HEK293T (cell line): Measurements from ENCODE around the gene SMIM41.

Experiments
- BHLHE40 ChIP-seq: fragments of 450-650 bp; IDR thresholded peaks from 2 replicates; pipeline ENCODE4 v1.6.1; 2016; ENCODE audit warnings: mild to moderate bottlenecking, moderate library complexity, borderline replicate concordance
- ELF4 ChIP-seq: fragments of 450-650 bp; IDR thresholded peaks from 2 replicates; pipeline ENCODE4 v1.6.1; 2017; ENCODE audit warnings: antibody characterized with exemption
- FOXK2 ChIP-seq: fragments of 450-650 bp; IDR thresholded peaks from 2 replicates; pipeline ENCODE4 v1.6.1; 2016; ENCODE audit warnings: mild to moderate bottlenecking
- FOXM1 ChIP-seq: fragments of 450-650 bp; IDR thresholded peaks from 2 replicates; pipeline ENCODE4 v1.6.1; 2017; ENCODE audit warnings: mild to moderate bottlenecking, borderline replicate concordance
- HDGF ChIP-seq: fragments of 450-650 bp; IDR thresholded peaks from 2 replicates; pipeline ENCODE4 v1.6.1; 2017; ENCODE audit warnings: antibody characterized with exemption, borderline replicate concordance
- LEF1 ChIP-seq: fragments of 450-650 bp; IDR thresholded peaks from 2 replicates; pipeline ENCODE4 v1.6.1; 2017; ENCODE audit warnings: mild to moderate bottlenecking, borderline replicate concordance
- NFRKB ChIP-seq: fragments of 450-650 bp; IDR thresholded peaks from 2 replicates; pipeline ENCODE4 v1.6.1; 2016; ENCODE audit warnings: mild to moderate bottlenecking, moderate library complexity
- SP1 ChIP-seq: fragments of 450-650 bp; IDR thresholded peaks from 2 replicates; pipeline ENCODE4 v1.6.1; 2017
- SUZ12 ChIP-seq: fragments of 450-650 bp; IDR thresholded peaks from 2 replicates; pipeline ENCODE4 v1.6.1; 2016; ENCODE audit warnings: mild to moderate bottlenecking
- TARDBP ChIP-seq: fragments of 450-650 bp; IDR thresholded peaks from 2 replicates; pipeline ENCODE4 v1.6.1; 2016
- ZNF384 ChIP-seq: fragments of 450-650 bp; IDR thresholded peaks from 2 replicates; pipeline ENCODE4 v1.6.1; 2016

DNA sequence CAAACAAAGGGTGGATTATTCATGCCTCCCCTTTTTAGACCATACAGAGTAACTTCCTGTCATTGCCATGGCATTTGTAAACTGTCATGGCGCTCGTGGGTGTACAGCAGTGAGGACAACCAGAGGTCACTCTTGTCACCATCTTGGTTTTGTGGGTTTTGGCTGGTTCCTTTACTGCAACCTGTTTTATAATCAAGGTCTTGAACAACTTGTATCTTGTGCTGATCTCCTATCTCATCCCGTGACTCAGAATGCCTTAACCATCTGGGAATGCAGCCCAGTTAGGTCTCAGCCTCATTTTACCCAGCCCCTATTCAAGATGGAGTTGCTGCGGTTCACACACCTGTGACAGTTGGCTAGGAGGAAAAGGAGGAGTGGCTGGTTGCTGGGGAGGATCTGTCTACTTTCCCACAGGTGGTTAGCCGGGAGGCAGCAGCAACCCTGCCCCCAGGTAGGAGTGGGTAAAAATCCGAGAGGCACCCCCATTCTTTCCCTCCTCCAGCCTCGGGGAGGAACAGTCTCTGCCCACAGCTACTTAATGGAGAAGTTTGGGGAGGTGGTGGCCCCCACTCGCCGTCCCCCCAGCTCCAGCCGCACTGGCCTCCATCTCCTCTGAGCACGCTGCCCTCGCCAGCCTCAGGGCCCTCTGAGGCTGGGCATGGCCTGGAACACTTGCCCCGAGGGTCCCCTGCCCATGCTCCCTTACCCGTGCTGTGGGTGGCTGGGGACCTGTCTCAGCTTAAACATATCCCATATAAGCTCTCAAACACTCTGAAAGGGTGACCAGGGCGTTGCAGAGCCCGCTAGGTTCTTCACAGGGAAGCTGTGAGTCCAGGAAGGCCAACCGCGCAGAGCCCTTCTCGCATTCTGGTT, 41.7 kb downstream of the SMIM41 start:
- TF ChIP-seq FOXM1 (no peak), HDGF (no peak), SUZ12 (no peak), ZNF384 (no peak), LEF1 (no peak), NFRKB (no peak), BHLHE40 (no peak), FOXK2 (no peak), ELF4 (no peak), SP1 (no peak), TARDBP (no peak)
